ENCODE results near the gene LPIN3.

LPIN3 gene

GRCh38 chr20:41391587-41392001 lies 51.0 kb downstream of the LPIN3 start:
- Mint-ChIP-seq H3K27me3 (ENCODE audit: low read depth) (no peaks in the 10 kb centered on the region), H3K4me3 (no peak overlapping the region)

GRCh38 chr20:41392295-41392694 lies 51.7 kb downstream of the LPIN3 start:
- no peaks in the 10 kb centered on the region for H3K9me3 Mint-ChIP-seq
- H3K27me3 Mint-ChIP-seq (ENCODE audit: low read depth), result no peaks in the 10 kb centered on the region
- no peaks in the 10 kb centered on the region for H3K36me3 Mint-ChIP-seq (ENCODE audit: low read depth)
- peak overlapping the region in 2 of 3 experiments; percentile 30 to 60 for H3K27ac Mint-ChIP-seq
- no peak overlapping the region for H3K4me3 Mint-ChIP-seq
- TF ChIP-seq CTCF (IDR thresholded peaks at IDR 0.05; ENCODE audit: unreplicated experiment in 3 of 3), result no peak
- H3K4me1 Mint-ChIP-seq, result peaks cover 52% of the 10 kb centered on the region

More at GRCh38 chr20:41391587-41392001, 51.0 kb downstream of the LPIN3 start:
- H3K36me3 Mint-ChIP-seq (ENCODE audit: low read depth), result no peaks in the 10 kb centered on the region
- peak overlapping the region in 2 of 3 experiments; percentile 30 to 60 for H3K27ac Mint-ChIP-seq
- no peaks in the 10 kb centered on the region for H3K9me3 Mint-ChIP-seq
- H3K4me1 Mint-ChIP-seq, result peaks cover 58% of the 10 kb centered on the region
- TF ChIP-seq CTCF (IDR thresholded peaks at IDR 0.05; ENCODE audit: unreplicated experiment in 3 of 3), result no peak

- H3K27ac Mint-ChIP-seq, result peak overlapping the region in 2 of 3 experiments; percentile 55 to 72
- no peaks in the 10 kb centered on the region for H3K27me3 Mint-ChIP-seq (ENCODE audit: low read depth)
- no peak overlapping the region for H3K4me3 Mint-ChIP-seq
- no peaks in the 10 kb centered on the region for H3K9me3 Mint-ChIP-seq
- H3K36me3 Mint-ChIP-seq (ENCODE audit: low read depth), result no peaks in the 10 kb centered on the region
- no peak for TF ChIP-seq CTCF (IDR thresholded peaks at IDR 0.05; ENCODE audit: unreplicated experiment in 3 of 3)
- peaks cover 51% of the 10 kb centered on the region for H3K4me1 Mint-ChIP-seq
Measured at GRCh38 chr20:41392871-41393704, 52.5 kb downstream of the LPIN3 start.

- TF ChIP-seq CTCF (IDR thresholded peaks at IDR 0.05; ENCODE audit: unreplicated experiment in 3 of 3), result no peak
- H3K36me3 Mint-ChIP-seq (ENCODE audit: low read depth), result no peaks in the 10 kb centered on the region
- H3K9me3 Mint-ChIP-seq, result no peaks in the 10 kb centered on the region
Measured at GRCh38 chr20:41393705-41394066, 53.1 kb downstream of the LPIN3 start.

GRCh38 chr20:41394081-41394480 lies 53.5 kb downstream of the LPIN3 start:
- Mint-ChIP-seq H3K4me1 (peaks cover 57% of the 10 kb centered on the region), H3K9me3 (no peaks in the 10 kb centered on the region), H3K36me3 (ENCODE audit: low read depth) (no peaks in the 10 kb centered on the region), H3K4me3 (no peak overlapping the region), H3K27me3 (ENCODE audit: low read depth) (no peaks in the 10 kb centered on the region), H3K27ac (peak overlapping the region in 2 of 3 experiments; percentile 55 to 72)
- TF ChIP-seq CTCF (IDR thresholded peaks at IDR 0.05; ENCODE audit: unreplicated experiment in 3 of 3), result no peak

More at GRCh38 chr20:41393705-41394066, 53.1 kb downstream of the LPIN3 start:
- no peaks in the 10 kb centered on the region for H3K27me3 Mint-ChIP-seq (ENCODE audit: low read depth)
- no peak overlapping the region for H3K4me3 Mint-ChIP-seq
- H3K4me1 Mint-ChIP-seq, result peaks cover 57% of the 10 kb centered on the region
- H3K27ac Mint-ChIP-seq, result peak overlapping the region in 2 of 3 experiments; percentile 55 to 72
